GM12892 (cell line): ENCODE data around the gene PAQR3.

Experiments
- DNase-seq: peaks from one replicate; pipeline ENCODE4 v3.0.0; 2011; ENCODE audit not compliant: insufficient read length
- FAIRE-seq: peaks from 2 replicates; lab custom pipeline; 2011; peaks lifted over from hg19 to GRCh38; lab: Jason Lieb, UNC
- POLR2A ChIP-seq: IDR thresholded peaks from 2 replicates; pipeline ENCODE4 v1.6.1; 2011; ENCODE audit warnings: low read depth, low read length, control low read depth
- POLR2AphosphoS5 ChIP-seq: IDR thresholded peaks from 2 replicates; pipeline ENCODE4 v1.6.1; 2011; ENCODE audit warnings: low read depth, low read length, control low read depth
- TAF1 ChIP-seq: IDR thresholded peaks from 2 replicates; pipeline ENCODE4 v1.6.1; 2011; ENCODE audit warnings: low read depth, mild to moderate bottlenecking, control low read depth, low read length, borderline replicate concordance

PAQR3 gene

GRCh38 chr4:78951862-78952472, 12.7 kb upstream of the PAQR3 start:
- TF ChIP-seq TAF1 (no peak), POLR2A (no peak), POLR2AphosphoS5 (no peak)
- FAIRE-seq (peak; percentile 62), DNase-seq (no peak)

- TF ChIP-seq POLR2A: no peak
- TF ChIP-seq POLR2AphosphoS5: no peak
- TF ChIP-seq TAF1: no peak
- no peak for FAIRE-seq
- DNase-seq: no peak
Measured at GRCh38 chr4:78949735-78950134, 10.5 kb upstream of the PAQR3 start.

DNA sequence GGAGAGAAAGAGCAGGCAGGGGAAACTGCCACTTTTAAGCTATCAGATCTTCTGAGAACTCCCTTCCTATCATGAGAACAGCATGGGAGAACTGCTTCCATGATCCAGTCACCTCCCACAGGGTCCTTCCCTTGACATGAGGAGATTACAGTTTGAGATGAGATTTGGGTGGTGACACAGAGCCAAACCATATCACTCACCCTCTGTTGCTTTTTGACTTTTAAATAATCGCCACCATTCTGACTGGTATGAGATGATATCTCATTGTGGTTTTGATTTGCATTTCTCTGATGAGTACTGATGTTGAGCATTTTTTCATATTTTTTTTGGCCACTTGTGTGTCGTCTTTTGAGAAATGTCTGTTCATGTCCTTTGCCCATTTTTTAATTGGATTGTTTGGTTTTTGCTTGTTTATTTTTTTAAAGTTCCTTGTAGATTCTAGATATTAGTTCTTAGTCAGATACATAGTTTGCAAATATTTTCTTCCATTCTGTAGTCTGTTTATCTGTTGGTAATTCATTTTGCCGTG, 6.5 kb upstream of the PAQR3 start:
- no peak for DNase-seq
- FAIRE-seq: peak; percentile 33
- TF ChIP-seq POLR2AphosphoS5: no peak
- TF ChIP-seq TAF1: no peak
- TF ChIP-seq POLR2A: no peak

- FAIRE-seq (no peak), DNase-seq (no peak)
Measured at GRCh38 chr4:78944381-78944780, 5.1 kb upstream of the PAQR3 start.

DNA sequence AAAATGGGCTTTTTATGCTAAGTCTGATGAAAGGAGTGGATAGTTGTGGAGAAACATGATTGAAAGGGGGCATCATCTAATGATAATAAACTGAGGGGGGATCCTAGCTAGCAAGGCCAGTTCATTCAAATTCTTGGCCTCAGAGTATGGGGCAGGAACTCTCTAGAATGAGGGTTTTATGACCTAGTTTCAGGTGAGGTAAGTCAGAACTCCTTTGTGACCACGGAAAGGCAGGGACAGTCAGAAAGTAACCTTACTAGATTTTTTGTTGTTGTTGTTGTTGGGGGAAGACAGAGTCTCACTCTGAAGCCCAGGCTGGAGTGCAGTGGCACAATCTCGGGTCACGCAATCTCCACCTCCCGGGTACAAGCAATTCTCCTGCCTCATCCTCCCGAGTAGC, 1.5 kb upstream of the PAQR3 start:
- no peak for DNase-seq
- no peak for FAIRE-seq

More at GRCh38 chr4:78944381-78944780, 5.1 kb upstream of the PAQR3 start:
- no peak for TF ChIP-seq POLR2AphosphoS5
- no peak for TF ChIP-seq POLR2A
- no peak for TF ChIP-seq TAF1

DNA sequence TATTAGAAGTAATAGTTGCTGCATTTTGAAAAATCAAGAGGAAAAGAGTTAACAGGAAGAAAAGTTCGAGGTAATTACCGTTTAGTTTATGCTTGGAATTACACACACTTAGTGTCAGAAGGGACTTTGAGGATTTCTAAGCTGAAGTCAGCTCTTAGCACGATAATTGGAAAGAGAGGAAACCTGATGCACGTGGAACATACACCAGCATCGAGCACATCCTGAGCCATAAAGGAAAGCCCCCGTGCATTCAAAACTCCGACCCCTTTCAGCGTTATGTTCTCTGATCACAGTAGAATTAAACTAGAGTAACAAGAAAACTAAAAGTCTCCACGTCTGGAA, 400 bp upstream of the PAQR3 start:
- FAIRE-seq (peak; percentile 9), DNase-seq (no peak)
- no peak for TF ChIP-seq POLR2AphosphoS5
- no peak for TF ChIP-seq POLR2A
- no peak for TF ChIP-seq TAF1

More for the DNA sequence above, 1.5 kb upstream of the PAQR3 start:
- no peak for TF ChIP-seq POLR2AphosphoS5
- TF ChIP-seq POLR2A: no peak
- TF ChIP-seq TAF1: no peak

DNA sequence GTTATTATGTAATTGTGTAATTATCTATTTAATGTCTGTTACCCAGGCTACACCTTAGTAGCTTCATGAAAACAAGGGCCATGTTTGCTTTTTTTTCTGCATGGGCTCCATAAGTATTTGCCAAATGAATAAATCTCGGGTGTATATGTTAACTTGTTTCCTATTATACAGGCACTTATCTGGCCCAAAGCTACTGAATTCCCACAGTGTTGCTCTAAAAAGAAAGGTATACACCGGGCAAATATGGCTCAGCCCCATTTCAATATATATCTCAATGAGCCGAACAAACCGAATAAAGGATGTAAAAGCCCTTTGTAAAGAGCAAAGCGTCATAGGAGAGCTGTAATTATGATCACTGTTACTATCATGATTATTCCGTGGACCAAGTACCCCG, 767 bp downstream of the PAQR3 start:
- FAIRE-seq (no peak), DNase-seq (no peak)
- TF ChIP-seq POLR2AphosphoS5: no peak
- TF ChIP-seq POLR2A: no peak
- no peak for TF ChIP-seq TAF1

DNA sequence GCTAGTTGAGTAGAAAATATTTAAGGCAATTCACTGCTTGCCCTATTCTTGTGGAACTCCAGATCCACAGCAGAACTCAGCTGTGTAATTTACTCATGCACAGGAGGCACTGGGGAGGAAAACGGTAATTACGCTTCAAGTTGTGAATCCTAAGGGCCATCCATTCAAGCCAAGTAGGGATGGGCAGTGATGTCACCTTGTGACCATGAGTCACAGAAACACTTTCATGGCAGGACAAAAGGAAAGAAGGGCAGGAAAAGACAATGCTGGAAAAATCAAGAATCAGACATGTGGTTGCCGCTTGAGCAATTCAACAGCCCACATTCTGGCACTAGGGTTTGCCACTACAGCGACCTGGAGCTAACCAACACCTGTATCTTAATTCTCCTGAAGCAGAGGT, 1.4 kb downstream of the PAQR3 start:
- DNase-seq (no peak), FAIRE-seq (no peak)
- TF ChIP-seq POLR2AphosphoS5: no peak
- no peak for TF ChIP-seq POLR2A
- no peak for TF ChIP-seq TAF1

GRCh38 chr4:78936989-78937388, 2.2 kb downstream of the PAQR3 start:
- FAIRE-seq: no peak
- no peak for DNase-seq
- TF ChIP-seq POLR2AphosphoS5: no peak
- TF ChIP-seq POLR2A: no peak
- no peak for TF ChIP-seq TAF1

DNA sequence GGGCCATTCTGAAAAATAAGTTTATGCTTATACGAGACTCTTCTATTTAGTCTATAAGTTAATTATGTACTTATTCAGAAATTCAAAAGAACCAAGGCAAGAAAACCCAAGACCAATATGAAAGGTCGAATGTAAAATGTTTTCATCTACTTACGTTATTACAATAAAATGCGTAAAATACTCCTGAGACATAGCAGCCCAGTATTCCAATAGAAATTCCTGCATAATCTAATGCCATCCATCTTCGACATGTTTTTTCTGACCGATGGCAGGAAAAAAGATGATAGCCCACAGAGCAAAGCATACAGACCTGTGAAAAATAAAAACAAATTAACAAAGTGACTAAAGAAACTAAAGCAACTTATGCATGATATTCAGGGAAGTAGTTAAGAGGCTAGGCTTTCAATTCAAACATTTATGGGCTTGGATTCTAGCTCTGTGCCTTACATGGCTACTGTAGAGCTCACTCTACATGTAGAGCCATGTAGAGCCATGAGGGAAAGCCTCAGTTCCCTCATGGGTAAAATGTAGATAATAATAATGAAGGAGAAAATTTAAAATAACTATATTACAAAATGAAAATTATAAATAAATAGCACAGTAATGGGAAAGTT, 9.1 kb downstream of the PAQR3 start:
- FAIRE-seq (no peak), DNase-seq (no peak)
- TF ChIP-seq POLR2AphosphoS5: no peak
- no peak for TF ChIP-seq POLR2A
- TF ChIP-seq TAF1: no peak

DNA sequence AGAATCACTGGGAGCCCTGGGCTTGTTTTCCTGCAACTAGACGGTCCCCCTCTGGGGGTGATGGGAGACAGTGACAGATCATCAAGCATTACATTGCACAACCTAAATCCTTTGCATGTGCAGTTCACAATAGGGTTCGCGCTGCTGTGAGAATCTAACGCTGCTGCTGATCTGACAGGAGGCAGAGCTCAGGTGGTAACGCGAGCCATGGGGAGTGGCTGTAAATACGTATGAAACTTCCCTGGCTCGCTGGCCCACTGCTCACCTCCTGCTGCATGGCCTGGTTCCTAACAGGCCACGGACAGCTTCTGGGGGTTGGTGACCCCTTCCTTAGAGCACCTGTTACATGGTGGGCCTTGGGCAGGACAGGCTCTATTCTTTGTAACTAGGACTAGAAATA, 10.4 kb downstream of the PAQR3 start:
- FAIRE-seq (no peak), DNase-seq (no peak)
- TF ChIP-seq POLR2A: no peak
- no peak for TF ChIP-seq POLR2AphosphoS5
- TF ChIP-seq TAF1: no peak

GRCh38 chr4:78926826-78927225, 12.4 kb downstream of the PAQR3 start:
- DNase-seq (no peak), FAIRE-seq (no peak)

More at GRCh38 chr4:78926826-78927225, 12.4 kb downstream of the PAQR3 start:
- TF ChIP-seq TAF1: no peak
